Left lobe of liver (tissue), 2 donors: ENCODE data around the gene CCDC12. TPM values are rescaled to one million over a fixed set of nuclear protein-coding genes. Genes with fewer than 3 reads are reported as not detected.

Source experiments
- ATAC-seq: fragments of 200-7000 bp; cut with Tn5 transposase; one replicate; pipeline ENCODE4 v1.9.1; 2020; ENCODE audit warnings: mild to moderate bottlenecking, moderate library complexity
- DNase-seq: peaks from one replicate; pipeline ENCODE4 v3.0.0-alpha.2; 2020; ENCODE audit warnings: low spot score
- total RNA-seq: library from RNA; stranded (reverse); gene quantifications from one replicate; pipeline ENCODE4 v1.2.1, GENCODE V29; 2021
- donor health status: DM: no; HTN: no; CAD: no; lungs with moderate emphysema.
- donor health status: DM: no; HTN: yes; CAD: no.

CCDC12 gene
- total RNA-seq, 1 donor from 2014 or later = 19.3 TPM

- ATAC-seq (no peak), DNase-seq (no peak)
Observed at GRCh38 chr3:46910166-46910760, 66.3 kb downstream of the CCDC12 start.

GRCh38 chr3:46909535-46910161 is 66.9 kb downstream of the CCDC12 start:
- peak; percentile 81 for DNase-seq
- peak; percentile 79 for ATAC-seq

GRCh38 chr3:46908986-46909534 is 67.5 kb downstream of the CCDC12 start:
- DNase-seq = no peak
- ATAC-seq = peak; percentile 6

- ATAC-seq (peak; percentile 61), DNase-seq (no peak)
Observed at GRCh38 chr3:46908294-46908985, 68.1 kb downstream of the CCDC12 start.

GRCh38 chr3:46907960-46908293 is 68.6 kb downstream of the CCDC12 start:
- DNase-seq = no peak

GRCh38 chr3:46907271-46907670 is 69.3 kb downstream of the CCDC12 start:
- ATAC-seq (no peak), DNase-seq (no peak)

More at GRCh38 chr3:46907960-46908293, 68.6 kb downstream of the CCDC12 start:
- no peak for ATAC-seq

- no peak for ATAC-seq
Observed at GRCh38 chr3:46906471-46907058, 70.0 kb downstream of the CCDC12 start.

GRCh38 chr3:46905661-46906451 is 70.7 kb downstream of the CCDC12 start:
- no peak for DNase-seq
- no peak for ATAC-seq

More at GRCh38 chr3:46906471-46907058, 70.0 kb downstream of the CCDC12 start:
- DNase-seq = no peak

- no peak for ATAC-seq
- DNase-seq = no peak
Observed at GRCh38 chr3:46905213-46905560, 71.4 kb downstream of the CCDC12 start.

- no peak for ATAC-seq
- DNase-seq = no peak
Observed at GRCh38 chr3:46904303-46905212, 72.0 kb downstream of the CCDC12 start.

GRCh38 chr3:46903341-46904302 is 72.9 kb downstream of the CCDC12 start:
- DNase-seq (no peak), ATAC-seq (no peak)

GRCh38 chr3:46902188-46902631 is 74.3 kb downstream of the CCDC12 start:
- no peak for DNase-seq
- no peak for ATAC-seq

GRCh38 chr3:46901591-46902187 is 74.9 kb downstream of the CCDC12 start:
- DNase-seq = no peak
- ATAC-seq = no peak

- no peak for DNase-seq
- ATAC-seq = no peak
Observed at GRCh38 chr3:46901061-46901460, 75.5 kb downstream of the CCDC12 start.

GRCh38 chr3:46900356-46900755 is 76.2 kb downstream of the CCDC12 start:
- ATAC-seq (no peak), DNase-seq (no peak)

GRCh38 chr3:46900007-46900292 is 76.6 kb downstream of the CCDC12 start:
- no peak for ATAC-seq
- DNase-seq = no peak

GRCh38 chr3:46899151-46900006 is 77.2 kb downstream of the CCDC12 start:
- ATAC-seq (no peak), DNase-seq (no peak)
